ENCODE results near the gene MXD4. TPM values are rescaled to one million over a fixed set of nuclear protein-coding genes. Genes with fewer than 3 reads are reported as not detected.

The MXD4 gene
- total and polyA plus RNA-seq, 9 of the 15 experiments (the other 6 are each of a cell fraction or from before 2014, with no cell fraction given) = 0.06 to 13.5 (median 5.9) TPM

DNA sequence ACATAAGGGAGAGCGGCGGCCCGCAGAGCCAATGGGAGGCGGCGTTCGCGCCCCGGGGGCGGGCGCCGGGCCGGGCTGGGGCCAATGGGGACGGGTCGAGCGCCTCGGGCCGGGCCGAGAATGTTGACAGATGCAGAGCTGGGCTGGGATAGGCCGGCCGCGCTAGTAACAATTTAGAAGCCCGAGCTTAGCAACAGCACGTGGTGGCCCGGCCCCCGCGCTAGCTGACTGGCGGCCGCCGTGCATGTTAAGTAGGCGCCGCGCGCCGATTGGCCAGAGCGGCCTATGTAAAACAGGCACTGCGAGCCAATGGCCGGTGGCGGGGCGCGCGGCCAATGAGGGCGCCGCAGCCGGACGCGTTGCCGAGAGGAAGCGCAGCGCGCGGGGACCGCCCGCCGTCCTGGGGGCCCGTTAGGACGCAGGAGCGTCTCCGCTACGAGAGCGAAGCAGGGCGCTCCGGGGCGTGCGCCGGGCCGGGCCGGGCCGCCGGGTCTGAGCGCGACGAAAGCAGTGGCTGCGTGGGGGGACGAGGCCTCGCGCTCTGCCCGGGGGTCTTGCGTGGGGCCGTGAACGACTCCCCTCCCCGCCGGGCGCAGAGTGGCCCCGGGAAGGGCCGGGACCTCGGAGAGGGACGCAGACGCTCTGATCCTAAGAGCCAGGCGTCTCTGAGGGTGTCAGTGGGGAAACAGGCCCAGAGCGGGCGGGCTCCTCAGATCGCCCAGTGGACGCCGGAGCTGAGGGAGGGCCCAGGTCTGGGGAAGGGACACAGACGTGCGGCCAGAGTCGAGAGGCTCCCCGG lies 435 bp upstream of the MXD4 start (continued):
- TF ChIP-seq, protein P1, sequence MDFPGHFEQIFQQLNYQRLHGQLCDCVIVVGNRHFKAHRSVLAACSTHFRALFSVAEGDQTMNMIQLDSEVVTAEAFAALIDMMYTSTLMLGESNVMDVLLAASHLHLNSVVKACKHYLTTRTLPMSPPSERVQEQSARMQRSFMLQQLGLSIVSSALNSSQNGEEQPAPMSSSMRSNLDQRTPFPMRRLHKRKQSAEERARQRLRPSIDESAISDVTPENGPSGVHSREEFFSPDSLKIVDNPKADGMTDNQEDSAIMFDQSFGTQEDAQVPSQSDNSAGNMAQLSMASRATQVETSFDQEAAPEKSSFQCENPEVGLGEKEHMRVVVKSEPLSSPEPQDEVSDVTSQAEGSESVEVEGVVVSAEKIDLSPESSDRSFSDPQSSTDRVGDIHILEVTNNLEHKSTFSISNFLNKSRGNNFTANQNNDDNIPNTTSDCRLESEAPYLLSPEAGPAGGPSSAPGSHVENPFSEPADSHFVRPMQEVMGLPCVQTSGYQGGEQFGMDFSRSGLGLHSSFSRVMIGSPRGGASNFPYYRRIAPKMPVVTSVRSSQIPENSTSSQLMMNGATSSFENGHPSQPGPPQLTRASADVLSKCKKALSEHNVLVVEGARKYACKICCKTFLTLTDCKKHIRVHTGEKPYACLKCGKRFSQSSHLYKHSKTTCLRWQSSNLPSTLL (IDR thresholded peaks at IDR 0.05) = no peak
- TF ChIP-seq SIN3B (IDR thresholded peaks at IDR 0.05; ENCODE audit: low read depth) = peak; percentile 72; the same call in 1 of the 2 replicates
- TF ChIP-seq C11orf30 (IDR thresholded peaks at IDR 0.05; ENCODE audit: low read depth) = no peak
- TF ChIP-seq TAF15 (IDR thresholded peaks at IDR 0.05; ENCODE audit: low read depth, low read length) = no peak
- TF ChIP-seq ATF6 (CRISPR knock-in tag; IDR thresholded peaks at IDR 0.05) = no peak
- peak; percentile 82 for TF ChIP-seq CHD2 (IDR thresholded peaks at IDR 0.05; ENCODE audit: low read depth, low read length)
- no peak for TF ChIP-seq LEF1 (IDR thresholded peaks at IDR 0.05)
- no peak for TF ChIP-seq ZNF277 (CRISPR knock-in tag; IDR thresholded peaks at IDR 0.05; ENCODE audit: borderline replicate concordance)
- TF ChIP-seq CEBPG (CRISPR knock-in tag; IDR thresholded peaks at IDR 0.05) = no peak
- TF ChIP-seq CEBPG (tag; conservative IDR thresholded peaks at IDR 0.05 in 1 of 2, IDR thresholded peaks at IDR 0.05 in 1 of 2) = no peak
- TF ChIP-seq, protein P2, sequence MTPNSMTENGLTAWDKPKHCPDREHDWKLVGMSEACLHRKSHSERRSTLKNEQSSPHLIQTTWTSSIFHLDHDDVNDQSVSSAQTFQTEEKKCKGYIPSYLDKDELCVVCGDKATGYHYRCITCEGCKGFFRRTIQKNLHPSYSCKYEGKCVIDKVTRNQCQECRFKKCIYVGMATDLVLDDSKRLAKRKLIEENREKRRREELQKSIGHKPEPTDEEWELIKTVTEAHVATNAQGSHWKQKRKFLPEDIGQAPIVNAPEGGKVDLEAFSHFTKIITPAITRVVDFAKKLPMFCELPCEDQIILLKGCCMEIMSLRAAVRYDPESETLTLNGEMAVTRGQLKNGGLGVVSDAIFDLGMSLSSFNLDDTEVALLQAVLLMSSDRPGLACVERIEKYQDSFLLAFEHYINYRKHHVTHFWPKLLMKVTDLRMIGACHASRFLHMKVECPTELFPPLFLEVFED (CRISPR knock-in tag; conservative IDR thresholded peaks at IDR 0.05) = 0 out of 2 replicates have a peak, but pooled peaks have one; percentile 49
- no peak for TF ChIP-seq ZNF586 (CRISPR knock-in tag; conservative IDR thresholded peaks at IDR 0.05)
- TF ChIP-seq, protein P3, sequence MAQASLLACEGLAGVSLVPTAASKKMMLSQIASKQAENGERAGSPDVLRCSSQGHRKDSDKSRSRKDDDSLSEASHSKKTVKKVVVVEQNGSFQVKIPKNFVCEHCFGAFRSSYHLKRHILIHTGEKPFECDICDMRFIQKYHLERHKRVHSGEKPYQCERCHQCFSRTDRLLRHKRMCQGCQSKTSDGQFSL (CRISPR knock-in tag; IDR thresholded peaks at IDR 0.05) = no peak; the same call in 1 of the 2 replicates
- TF ChIP-seq, protein P3 (tag; IDR thresholded peaks at IDR 0.05) = no peak
- TF ChIP-seq RBBP5 (IDR thresholded peaks at IDR 0.05; ENCODE audit: borderline replicate concordance, insufficient read depth, low read length, poor library complexity, severe bottlenecking) = peak; percentile 60
- TF ChIP-seq, protein P4, sequence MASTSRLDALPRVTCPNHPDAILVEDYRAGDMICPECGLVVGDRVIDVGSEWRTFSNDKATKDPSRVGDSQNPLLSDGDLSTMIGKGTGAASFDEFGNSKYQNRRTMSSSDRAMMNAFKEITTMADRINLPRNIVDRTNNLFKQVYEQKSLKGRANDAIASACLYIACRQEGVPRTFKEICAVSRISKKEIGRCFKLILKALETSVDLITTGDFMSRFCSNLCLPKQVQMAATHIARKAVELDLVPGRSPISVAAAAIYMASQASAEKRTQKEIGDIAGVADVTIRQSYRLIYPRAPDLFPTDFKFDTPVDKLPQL (IDR thresholded peaks at IDR 0.05; ENCODE audit: extremely low read depth, insufficient read length) = no peak
- TF ChIP-seq ZNF75A (CRISPR knock-in tag; IDR thresholded peaks at IDR 0.05) = no peak

Measured in K562 (cell line).